B cell (primary cell): ENCODE measurements around the gene PVR. TPM values are rescaled to one million over a fixed set of nuclear protein-coding genes. Genes with fewer than 3 reads are reported as not detected.
"Not testable (repeated sequence)": the region's sequence is repeated elsewhere in the genome, so short reads cannot be mapped to it uniquely, and the experiment has no call there.

ENCODE experiments used
- ATAC-seq: fragments of 200-7000 bp; cut with Tn5 transposase; one replicate; pipeline ENCODE4 v1.10.0; 2021; ENCODE audit warnings: low read depth, mild to moderate bottlenecking, moderate number of reproducible peaks, moderate library complexity
- CTCF ChIA-PET: fragments of 350-600 bp; sonication (Branson Sonifier 250); formaldehyde crosslinking; loops from one replicate; lab custom pipeline; 2021; ENCODE audit warnings: antibody characterized with exemption, inconsistent platforms; lab: Charles Lee
- POLR2A ChIA-PET: fragments of 350-600 bp; sonication (Branson Sonifier 250); formaldehyde crosslinking; loops from one replicate; lab custom pipeline; 2021; ENCODE audit warnings: antibody characterized with exemption; lab: Charles Lee
- DNase-seq: peaks from one replicate; pipeline ENCODE4 v3.0.0; 2013
- H2AFZ ChIP-seq: 2 replicates; pipeline ENCODE4 v1.6.1; 2012; ENCODE audit warnings: mild to moderate bottlenecking, low read depth, low read length; ENCODE audit not compliant: insufficient read depth, poor library complexity, severe bottlenecking
- H3K27ac ChIP-seq, 2 donors: 1 replicate in 1 of 2; 2 replicates in 1 of 2; pipeline ENCODE4 v1.5.1; 2012 to 2013; ENCODE audit warnings: low read length in 2 of 2, mild to moderate bottlenecking in 2 of 2, moderate library complexity in 1 of 2
- H3K27me3 ChIP-seq, 4 experiments: fragments of 200-600 bp in 1 of 4; sonication (generic) in 1 of 4; replicated peaks in 1 of 4; 1 replicate in 2 of 4; 2 replicates in 2 of 4; pipeline versions ENCODE4 v1.6.1 to v1.7.0; 2013 to 2016; ENCODE audit warnings: low read length in 3 of 4, mild to moderate bottlenecking in 2 of 4, mixed read lengths in 1 of 4, moderate library complexity in 1 of 4; ENCODE audit not compliant: insufficient read depth in 4 of 4, control insufficient read depth in 3 of 4; ENCODE audit errors: control extremely low read depth in 1 of 4
- H3K36me3 ChIP-seq, 2 experiments: replicated peaks in 1 of 2; 1 replicate in 1 of 2; 2 replicates in 1 of 2; pipeline versions ENCODE4 v1.6.1 to v1.7.1; 2013; ENCODE audit warnings: low read length in 1 of 2; ENCODE audit not compliant: insufficient read depth in 2 of 2, control insufficient read depth in 1 of 2; ENCODE audit errors: control extremely low read depth in 1 of 2, extremely low read depth in 1 of 2
- H3K4me1 ChIP-seq, 2 donors: fragments of 200-600 bp in 1 of 2; sonication (generic) in 1 of 2; 1 replicate in 1 of 2; 2 replicates in 1 of 2; pipeline versions ENCODE4 v1.5.1 to v1.6.1; 2013 to 2017; ENCODE audit warnings: low read length in 2 of 2; ENCODE audit not compliant: control insufficient read depth in 2 of 2, insufficient read depth in 2 of 2
- H3K4me2 ChIP-seq: replicated peaks from 2 replicates; pipeline ENCODE3; 2012; ENCODE audit warnings: mild to moderate bottlenecking, low read depth, low read length; ENCODE audit not compliant: poor library complexity, severe bottlenecking
- H3K4me3 ChIP-seq, 5 experiments: fragments of 200-600 bp in 1 of 5; sonication (generic) in 1 of 5; 1 replicate in 3 of 5; 2 replicates in 2 of 5; pipeline versions ENCODE4 v1.5.1 to v1.7.0; 2011 to 2016; ENCODE audit warnings: low read length in 4 of 5, mild to moderate bottlenecking in 4 of 5, low read depth in 2 of 5, control low read depth in 1 of 5, moderate library complexity in 1 of 5; ENCODE audit not compliant: insufficient read depth in 1 of 5; ENCODE audit errors: control extremely low read depth in 1 of 5, extremely low read depth in 1 of 5
- H3K79me2 ChIP-seq: fragments of 200-600 bp; sonication (generic); one replicate; pipeline ENCODE4 v1.6.0; 2016; ENCODE audit warnings: low read length; ENCODE audit not compliant: control insufficient read depth, insufficient read depth
- H3K9ac ChIP-seq: fragments of 200-600 bp; sonication (generic); 2 replicates; pipeline ENCODE4 v1.6.1; 2017; ENCODE audit warnings: mild to moderate bottlenecking, low read length, moderate library complexity
- H3K9me3 ChIP-seq, 3 donors: one replicate each; pipeline versions ENCODE4 v1.6.1 to v1.7.1; 2013; ENCODE audit warnings: low read length in 2 of 3; ENCODE audit not compliant: control insufficient read depth in 2 of 3, insufficient read depth in 1 of 3; ENCODE audit errors: control extremely low read depth in 1 of 3
- H4K20me1 ChIP-seq: 2 replicates; pipeline ENCODE4 v1.6.0; 2012; ENCODE audit warnings: mild to moderate bottlenecking, low read length; ENCODE audit not compliant: insufficient read depth, control insufficient read depth, poor library complexity, severe bottlenecking
- H3K27ac Mint-ChIP-seq: one replicate; pipeline ENCODE4 v1.8.0; 2021; ENCODE audit warnings: mixed read lengths
- H3K27me3 Mint-ChIP-seq: one replicate; pipeline ENCODE4 v1.8.0; 2021; ENCODE audit warnings: mixed read lengths
- H3K4me1 Mint-ChIP-seq: one replicate; pipeline ENCODE4 v1.8.0; 2021; ENCODE audit warnings: mixed read lengths
- H3K4me3 Mint-ChIP-seq: one replicate; pipeline ENCODE4 v1.8.0; 2021; ENCODE audit warnings: mixed read lengths
- H3K9me3 Mint-ChIP-seq: one replicate; pipeline ENCODE4 v1.8.0; 2022; ENCODE audit warnings: mixed read lengths; ENCODE audit not compliant: insufficient read depth
- EZH2 ChIP-seq: IDR thresholded peaks from 2 replicates; pipeline ENCODE4 v1.6.1; 2012; ENCODE audit warnings: borderline replicate concordance, low read depth, mild to moderate bottlenecking, moderate library complexity, low read length; ENCODE audit not compliant: insufficient read depth, poor library complexity, severe bottlenecking
- WGBS: methylation state at CpG from one replicate; pipeline ENCODE4 v1.1.5; 2013; ENCODE audit warnings: missing lambda C conversion rate; ENCODE audit not compliant: insufficient coverage; 5-methylcytosine and 5-hydroxymethylcytosine counted together
- intact Hi-C: fragments of 100-400 bp; cut with micrococcal nuclease; formaldehyde crosslinking; loops from one replicate; pipeline ENCODE4 v1.10.0; 2022
- polyA plus RNA-seq: library from polyadenylated mRNA; depleted of rRNA; stranded (reverse); fragments of >200 nt; gene quantifications from 2 replicates; pipeline ENCODE4 v1.2.3, GENCODE V29; 2012
- total RNA-seq, 2 donors: library from RNA; stranded (reverse); fragments of 120-200 nt in 1 of 2; gene quantifications; 1 replicate in 1 of 2; 2 replicates in 1 of 2; pipeline versions ENCODE4 v1.2.3 to v1.2.4, GENCODE V29; 2013 to 2022
- TF ChIP-seq, protein P1 (sequence below): fragments of 200-600 bp; IDR thresholded peaks from one replicate; pipeline ENCODE4 v1.8.0; 2022; ENCODE audit warnings: antibody characterized with exemption, mild to moderate bottlenecking

Gene PVR
- total and polyA plus RNA-seq, 2 donors (not counting 1 experiment from before 2014, with no cell fraction given), result 0.09 to 0.67 TPM

DNA sequence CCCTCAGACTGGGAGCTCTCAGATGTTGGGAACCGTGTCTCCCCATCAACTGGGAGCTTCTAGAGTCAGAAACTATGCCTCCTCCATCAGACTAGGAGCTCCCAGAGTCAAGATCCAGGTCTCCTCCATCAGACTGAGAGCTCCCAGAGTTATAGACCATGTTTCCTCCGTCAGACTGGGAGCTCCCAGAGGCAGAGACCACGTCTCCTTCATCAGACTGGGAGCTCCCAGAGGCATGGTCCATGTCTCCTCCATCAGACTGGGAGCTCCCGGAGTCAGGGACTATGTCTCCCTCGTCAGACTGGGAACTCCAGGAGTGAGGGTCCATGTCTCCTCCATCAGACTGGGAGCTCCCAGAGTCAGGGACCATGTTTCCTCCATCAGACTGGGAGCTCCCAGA is 65.2 kb downstream of the PVR start:
- Histone ChIP-seq H3K27me3 (peaks cover 0 to 13% (median 0%) of the 10 kb centered on the region in 4 experiments), H3K4me2 (no peak overlapping the region), H4K20me1 (no peaks in the 10 kb centered on the region), H3K36me3 (no peaks in the 10 kb centered on the region), H3K27ac (no peak overlapping the region), H3K4me3 (no peak overlapping the region), H3K4me1 (no peaks in the 10 kb centered on the region), H3K9me3 (peaks cover 0 to under 1% (median 0%) of the 10 kb centered on the region in 3 donors), H3K79me2 (no peaks in the 10 kb centered on the region), H3K9ac (no peak overlapping the region), H2AFZ (no peak overlapping the region)
- 73% methylated on average over 5 of the region's 5 CpGs for WGBS
- H3K4me3 Mint-ChIP-seq, result no peak overlapping the region
- peaks cover 14% of the 10 kb centered on the region for H3K27me3 Mint-ChIP-seq
- H3K27ac Mint-ChIP-seq, result no peak overlapping the region
- no peak for DNase-seq
- ATAC-seq, result no peak
- intact Hi-C loops, result no loop called here
- H3K4me1 Mint-ChIP-seq, result no peaks in the 10 kb centered on the region
- ChIA-PET POLR2A (interaction anchor here (0.6 kb wide), 1 partner anchor 164 kb away, joined by 4 read pairs; no protein-coding TSS in a partner anchor), CTCF (interaction anchor here (0.8 to 1.3 kb wide), 2 partner anchors 14 to 62 kb away, joined by 5 read pairs; no protein-coding TSS in a partner anchor)
- no peaks in the 10 kb centered on the region for H3K9me3 Mint-ChIP-seq
- no peak for TF ChIP-seq EZH2
- TF ChIP-seq, protein P1, sequence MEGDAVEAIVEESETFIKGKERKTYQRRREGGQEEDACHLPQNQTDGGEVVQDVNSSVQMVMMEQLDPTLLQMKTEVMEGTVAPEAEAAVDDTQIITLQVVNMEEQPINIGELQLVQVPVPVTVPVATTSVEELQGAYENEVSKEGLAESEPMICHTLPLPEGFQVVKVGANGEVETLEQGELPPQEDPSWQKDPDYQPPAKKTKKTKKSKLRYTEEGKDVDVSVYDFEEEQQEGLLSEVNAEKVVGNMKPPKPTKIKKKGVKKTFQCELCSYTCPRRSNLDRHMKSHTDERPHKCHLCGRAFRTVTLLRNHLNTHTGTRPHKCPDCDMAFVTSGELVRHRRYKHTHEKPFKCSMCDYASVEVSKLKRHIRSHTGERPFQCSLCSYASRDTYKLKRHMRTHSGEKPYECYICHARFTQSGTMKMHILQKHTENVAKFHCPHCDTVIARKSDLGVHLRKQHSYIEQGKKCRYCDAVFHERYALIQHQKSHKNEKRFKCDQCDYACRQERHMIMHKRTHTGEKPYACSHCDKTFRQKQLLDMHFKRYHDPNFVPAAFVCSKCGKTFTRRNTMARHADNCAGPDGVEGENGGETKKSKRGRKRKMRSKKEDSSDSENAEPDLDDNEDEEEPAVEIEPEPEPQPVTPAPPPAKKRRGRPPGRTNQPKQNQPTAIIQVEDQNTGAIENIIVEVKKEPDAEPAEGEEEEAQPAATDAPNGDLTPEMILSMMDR, result no peak

DNA sequence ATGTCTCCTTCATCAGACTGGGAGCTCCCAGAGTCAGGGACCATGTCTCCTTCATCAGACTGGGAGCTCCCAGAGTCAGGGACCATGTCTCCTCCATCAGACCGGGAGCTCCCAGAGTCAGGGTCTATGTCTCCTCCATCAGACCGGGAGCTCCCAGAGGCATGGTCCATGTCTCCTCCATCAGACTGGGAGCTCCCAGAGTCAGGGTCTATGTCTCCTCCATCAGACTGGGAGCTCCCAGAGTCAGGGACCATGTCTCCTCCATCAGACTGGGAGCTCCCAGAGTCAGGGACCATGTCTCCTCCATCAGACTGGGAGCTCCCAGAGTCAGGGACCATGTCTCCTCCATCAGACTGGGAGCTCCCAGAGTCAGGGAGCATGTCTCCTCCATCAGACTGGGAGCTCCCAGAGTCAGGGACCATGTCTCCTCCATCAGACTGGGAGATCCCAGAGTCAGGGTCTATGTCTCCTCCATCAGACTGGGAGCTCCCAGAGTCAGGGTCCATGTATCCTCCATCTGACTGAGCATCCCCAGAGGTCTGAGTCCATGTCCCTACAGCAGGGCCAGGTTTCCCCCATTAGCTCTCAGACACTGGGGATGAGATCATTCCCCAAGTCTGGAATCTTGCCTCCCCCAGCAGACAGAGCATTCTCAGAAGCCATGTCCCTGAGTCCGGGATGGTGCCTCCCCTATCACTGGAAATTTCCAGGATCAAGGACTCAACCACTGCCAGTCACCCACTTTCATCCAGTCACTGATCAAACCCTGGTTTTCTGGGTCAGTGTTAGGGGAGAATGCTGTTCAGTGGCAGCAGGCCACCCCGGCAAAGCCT is 65.9 kb downstream of the PVR start:
- H3K4me1 Mint-ChIP-seq, ATAC-seq, H3K4me3 ChIP-seq, intact Hi-C loops, H3K27ac ChIP-seq, DNase-seq, H3K4me2 ChIP-seq, H3K9me3 Mint-ChIP-seq, H3K4me1 ChIP-seq, H4K20me1 ChIP-seq, H3K9ac ChIP-seq, H3K27ac Mint-ChIP-seq, H3K4me3 Mint-ChIP-seq, H2AFZ ChIP-seq, H3K9me3 ChIP-seq, H3K79me2 ChIP-seq, H3K36me3 ChIP-seq: not testable (repeated sequence)
- H3K27me3 ChIP-seq, result peaks cover 0 to 13% (median 0%) of the 10 kb centered on the region in 4 experiments
- ChIA-PET POLR2A (interaction anchor here (0.6 kb wide), 1 partner anchor 164 kb away, joined by 4 read pairs; no protein-coding TSS in a partner anchor), CTCF (interaction anchor here (0.7 to 1.3 kb wide), 3 partner anchors 13 to 61 kb away, joined by 3 to 5 read pairs (median 5); no protein-coding TSS in a partner anchor)
- peaks cover 14% of the 10 kb centered on the region for H3K27me3 Mint-ChIP-seq
- 95% methylated on average over 3 of the region's 4 CpGs for WGBS
